Ishikawa (cell line): Measurements from ENCODE around the gene AUTS2.

Source experiments
- CEBPB ChIP-seq: IDR thresholded peaks from 2 replicates; pipeline ENCODE4 v1.6.1; 2012
- CREB1 ChIP-seq: IDR thresholded peaks from 2 replicates; pipeline ENCODE4 v1.6.1; 2012; ENCODE audit warnings: low read depth
- EGR1 ChIP-seq: IDR thresholded peaks from 2 replicates; pipeline ENCODE4 v1.6.1; 2012
- EP300 ChIP-seq: IDR thresholded peaks from 2 replicates; pipeline ENCODE4 v1.6.1; 2012; ENCODE audit warnings: borderline replicate concordance
- FOXM1 ChIP-seq: IDR thresholded peaks from 2 replicates; pipeline ENCODE4 v1.6.1; 2012; ENCODE audit warnings: low read depth, borderline replicate concordance
- MAX ChIP-seq: IDR thresholded peaks from 2 replicates; pipeline ENCODE4 v1.6.1; 2012
- NFIC ChIP-seq: IDR thresholded peaks from 2 replicates; pipeline ENCODE4 v1.6.1; 2012
- RAD21 ChIP-seq: IDR thresholded peaks from 2 replicates; pipeline ENCODE4 v1.6.1; 2012; ENCODE audit warnings: low read depth
- TAF1 ChIP-seq: IDR thresholded peaks from 2 replicates; pipeline ENCODE4 v1.6.1; 2012; ENCODE audit warnings: low read depth, mild to moderate bottlenecking
- TCF12 ChIP-seq: IDR thresholded peaks from 2 replicates; pipeline ENCODE4 v1.6.1; 2012; ENCODE audit warnings: low read depth
- TEAD4 ChIP-seq: IDR thresholded peaks from 2 replicates; pipeline ENCODE4 v1.6.1; 2012
- YY1 ChIP-seq: IDR thresholded peaks from 2 replicates; pipeline ENCODE4 v1.6.1; 2012; ENCODE audit warnings: low read depth
- ZBTB7A ChIP-seq: IDR thresholded peaks from 2 replicates; pipeline ENCODE4 v1.6.1; 2012; ENCODE audit warnings: low read depth
- TF ChIP-seq, protein P1 (sequence below): IDR thresholded peaks from 2 replicates; pipeline ENCODE4 v1.6.1; 2012
- TF ChIP-seq, protein P2 (sequence below): IDR thresholded peaks from 2 replicates; pipeline ENCODE4 v1.6.1; 2012; ENCODE audit warnings: low read depth, mild to moderate bottlenecking

AUTS2 gene

GRCh38 chr7:70807650-70808049, 1209.4 kb downstream of the AUTS2 start:
- TF ChIP-seq NFIC = no peak
- no peak for TF ChIP-seq CREB1
- no peak for TF ChIP-seq EGR1
- no peak for TF ChIP-seq TEAD4
- TF ChIP-seq EP300 = no peak
- no peak for TF ChIP-seq FOXM1
- TF ChIP-seq MAX = no peak
- no peak for TF ChIP-seq YY1
- no peak for TF ChIP-seq RAD21
- no peak for TF ChIP-seq TAF1
- TF ChIP-seq, protein P1, sequence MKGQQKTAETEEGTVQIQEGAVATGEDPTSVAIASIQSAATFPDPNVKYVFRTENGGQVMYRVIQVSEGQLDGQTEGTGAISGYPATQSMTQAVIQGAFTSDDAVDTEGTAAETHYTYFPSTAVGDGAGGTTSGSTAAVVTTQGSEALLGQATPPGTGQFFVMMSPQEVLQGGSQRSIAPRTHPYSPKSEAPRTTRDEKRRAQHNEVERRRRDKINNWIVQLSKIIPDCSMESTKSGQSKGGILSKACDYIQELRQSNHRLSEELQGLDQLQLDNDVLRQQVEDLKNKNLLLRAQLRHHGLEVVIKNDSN = no peak
- TF ChIP-seq ZBTB7A = no peak

GRCh38 chr7:70808876-70809275, 1210.6 kb downstream of the AUTS2 start:
- TF ChIP-seq MAX (no peak), NFIC (no peak), RAD21 (no peak), CEBPB (no peak), CREB1 (no peak), YY1 (no peak), TEAD4 (no peak), EP300 (no peak), TAF1 (no peak), ZBTB7A (no peak), FOXM1 (no peak), EGR1 (no peak), TCF12 (no peak)
- TF ChIP-seq, protein P2, sequence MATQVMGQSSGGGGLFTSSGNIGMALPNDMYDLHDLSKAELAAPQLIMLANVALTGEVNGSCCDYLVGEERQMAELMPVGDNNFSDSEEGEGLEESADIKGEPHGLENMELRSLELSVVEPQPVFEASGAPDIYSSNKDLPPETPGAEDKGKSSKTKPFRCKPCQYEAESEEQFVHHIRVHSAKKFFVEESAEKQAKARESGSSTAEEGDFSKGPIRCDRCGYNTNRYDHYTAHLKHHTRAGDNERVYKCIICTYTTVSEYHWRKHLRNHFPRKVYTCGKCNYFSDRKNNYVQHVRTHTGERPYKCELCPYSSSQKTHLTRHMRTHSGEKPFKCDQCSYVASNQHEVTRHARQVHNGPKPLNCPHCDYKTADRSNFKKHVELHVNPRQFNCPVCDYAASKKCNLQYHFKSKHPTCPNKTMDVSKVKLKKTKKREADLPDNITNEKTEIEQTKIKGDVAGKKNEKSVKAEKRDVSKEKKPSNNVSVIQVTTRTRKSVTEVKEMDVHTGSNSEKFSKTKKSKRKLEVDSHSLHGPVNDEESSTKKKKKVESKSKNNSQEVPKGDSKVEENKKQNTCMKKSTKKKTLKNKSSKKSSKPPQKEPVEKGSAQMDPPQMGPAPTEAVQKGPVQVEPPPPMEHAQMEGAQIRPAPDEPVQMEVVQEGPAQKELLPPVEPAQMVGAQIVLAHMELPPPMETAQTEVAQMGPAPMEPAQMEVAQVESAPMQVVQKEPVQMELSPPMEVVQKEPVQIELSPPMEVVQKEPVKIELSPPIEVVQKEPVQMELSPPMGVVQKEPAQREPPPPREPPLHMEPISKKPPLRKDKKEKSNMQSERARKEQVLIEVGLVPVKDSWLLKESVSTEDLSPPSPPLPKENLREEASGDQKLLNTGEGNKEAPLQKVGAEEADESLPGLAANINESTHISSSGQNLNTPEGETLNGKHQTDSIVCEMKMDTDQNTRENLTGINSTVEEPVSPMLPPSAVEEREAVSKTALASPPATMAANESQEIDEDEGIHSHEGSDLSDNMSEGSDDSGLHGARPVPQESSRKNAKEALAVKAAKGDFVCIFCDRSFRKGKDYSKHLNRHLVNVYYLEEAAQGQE = no peak
- TF ChIP-seq, protein P1 = no peak

DNA sequence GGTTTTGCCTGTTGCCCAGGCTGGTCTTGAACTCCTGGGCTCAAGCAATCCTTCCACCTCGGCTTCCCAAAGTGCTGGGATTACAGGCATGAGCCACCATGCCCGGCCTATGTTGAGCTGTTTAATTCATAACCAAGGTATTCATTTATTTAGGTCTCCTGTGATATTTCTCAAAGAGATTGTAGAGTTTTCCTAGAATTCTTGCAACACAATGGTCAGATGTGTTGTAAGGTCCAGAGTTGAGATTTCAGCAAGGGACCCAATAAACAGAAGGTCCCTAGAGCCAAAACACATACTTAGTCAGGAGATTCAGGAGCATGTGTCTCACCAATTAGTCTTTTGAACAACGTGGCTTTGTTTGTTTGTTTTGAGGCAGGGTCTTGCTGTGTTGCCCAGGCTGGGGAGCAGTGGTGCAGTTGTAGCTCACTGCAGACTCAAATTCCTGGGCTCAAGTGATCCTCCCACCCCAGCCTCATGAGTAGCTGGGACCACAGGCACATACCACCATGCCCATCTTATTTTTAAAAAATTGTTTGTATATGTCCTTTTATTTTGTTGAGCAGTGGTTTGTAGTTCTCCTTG, 1212.4 kb downstream of the AUTS2 start:
- TF ChIP-seq CEBPB (no peak), EGR1 (no peak), TCF12 (no peak), MAX (no peak), YY1 (no peak), TAF1 (no peak), ZBTB7A (no peak), RAD21 (no peak), NFIC (no peak), EP300 (no peak), FOXM1 (no peak), TEAD4 (no peak), CREB1 (no peak)
- TF ChIP-seq, protein P2 = no peak
- TF ChIP-seq, protein P1 = no peak

- TF ChIP-seq YY1 = no peak
- TF ChIP-seq MAX = no peak
- TF ChIP-seq NFIC = no peak
- no peak for TF ChIP-seq CREB1
- TF ChIP-seq TCF12 = no peak
- TF ChIP-seq, protein P1 = no peak
- no peak for TF ChIP-seq ZBTB7A
- no peak for TF ChIP-seq EGR1
- no peak for TF ChIP-seq RAD21
- TF ChIP-seq, protein P2 = no peak
- no peak for TF ChIP-seq CEBPB
- no peak for TF ChIP-seq TAF1
- no peak for TF ChIP-seq TEAD4
Observed at GRCh38 chr7:70812511-70812910, 1214.2 kb downstream of the AUTS2 start.
